ENCODE data around the gene NUP210.
"Not testable (repeated sequence)": the region's sequence is repeated elsewhere in the genome, so short reads cannot be mapped to it uniquely, and the experiment has no call there.

NUP210 gene

DNA sequence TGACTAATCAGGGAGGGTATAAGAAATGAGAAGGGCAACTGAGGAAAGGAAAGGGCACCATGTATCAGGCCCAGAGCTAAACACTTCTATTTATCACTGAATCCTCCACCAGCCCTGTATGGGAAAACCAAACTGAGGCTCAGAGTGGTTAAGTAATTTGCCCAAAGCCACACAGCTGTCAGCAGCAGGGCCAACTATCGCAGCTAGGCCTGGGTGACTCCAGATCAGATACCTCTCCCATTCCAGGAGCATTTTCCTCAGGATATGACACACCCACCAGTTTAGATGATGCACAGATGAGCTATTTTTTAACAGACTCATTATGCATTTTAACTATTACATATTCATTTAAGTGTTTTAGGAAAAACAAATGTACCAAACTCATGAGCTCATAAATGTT is 14.5 kb downstream of the NUP210 start:
- ATAC-seq = no peak

DNA sequence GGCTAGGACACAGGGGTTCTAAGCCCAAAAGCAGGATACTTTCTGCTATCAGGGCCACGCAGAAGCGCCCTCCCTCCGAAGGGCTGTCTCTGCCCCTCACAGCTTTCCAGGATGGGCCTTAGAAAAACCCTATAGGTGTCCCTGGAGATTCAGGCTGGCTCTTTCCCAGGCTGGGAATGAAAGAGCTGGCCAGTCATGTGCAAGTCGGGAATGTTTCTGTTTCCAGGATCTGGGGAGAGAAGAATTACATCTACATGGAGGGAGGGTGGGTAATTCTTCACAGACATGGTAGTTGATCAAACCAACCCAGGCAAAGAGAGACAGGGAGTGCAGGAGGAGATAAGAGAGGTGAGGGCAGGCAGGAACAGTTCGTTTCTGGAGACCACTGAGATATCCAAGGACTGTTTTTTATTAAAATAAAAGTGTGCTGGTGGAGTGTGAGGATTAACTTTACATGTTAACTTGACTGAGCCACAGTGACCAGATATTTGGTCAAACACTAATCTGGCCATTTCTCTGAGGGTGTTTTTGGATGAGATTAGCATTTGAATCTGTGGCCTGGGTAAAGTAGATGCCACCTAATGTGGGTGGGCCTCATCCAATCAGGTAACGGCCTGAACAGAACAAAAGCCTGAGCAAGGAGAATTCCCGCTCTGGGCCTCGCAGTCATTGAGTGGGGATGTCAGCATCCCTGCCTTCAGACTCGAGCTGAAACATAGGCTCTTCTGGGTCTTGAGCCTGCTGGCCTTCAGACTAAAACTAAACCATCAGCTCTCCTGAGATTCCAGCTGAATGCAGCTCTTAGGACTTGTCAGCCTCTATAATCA is 15.3 kb downstream of the NUP210 start:
- ATAC-seq = no peak

DNA sequence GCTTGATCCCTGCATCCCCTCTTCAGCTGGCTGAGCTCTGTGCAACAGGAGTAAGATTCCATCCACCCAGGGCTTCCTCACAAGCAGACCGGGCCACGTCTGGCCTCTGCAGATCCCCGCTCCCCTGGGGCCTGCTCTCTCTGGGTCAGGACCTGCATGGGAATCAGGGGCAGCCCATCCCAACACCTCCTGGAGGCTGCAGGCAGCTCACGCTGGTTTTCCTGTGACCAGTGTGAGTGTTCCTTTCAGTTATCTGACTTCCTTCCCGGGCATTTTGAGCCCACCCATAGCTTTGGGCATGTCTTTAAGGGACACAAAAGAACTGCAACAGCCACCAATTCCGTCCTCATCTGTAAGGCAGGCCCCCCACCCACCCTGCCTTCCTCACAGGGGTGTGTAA is 16.3 kb downstream of the NUP210 start:
- ATAC-seq = no peak

DNA sequence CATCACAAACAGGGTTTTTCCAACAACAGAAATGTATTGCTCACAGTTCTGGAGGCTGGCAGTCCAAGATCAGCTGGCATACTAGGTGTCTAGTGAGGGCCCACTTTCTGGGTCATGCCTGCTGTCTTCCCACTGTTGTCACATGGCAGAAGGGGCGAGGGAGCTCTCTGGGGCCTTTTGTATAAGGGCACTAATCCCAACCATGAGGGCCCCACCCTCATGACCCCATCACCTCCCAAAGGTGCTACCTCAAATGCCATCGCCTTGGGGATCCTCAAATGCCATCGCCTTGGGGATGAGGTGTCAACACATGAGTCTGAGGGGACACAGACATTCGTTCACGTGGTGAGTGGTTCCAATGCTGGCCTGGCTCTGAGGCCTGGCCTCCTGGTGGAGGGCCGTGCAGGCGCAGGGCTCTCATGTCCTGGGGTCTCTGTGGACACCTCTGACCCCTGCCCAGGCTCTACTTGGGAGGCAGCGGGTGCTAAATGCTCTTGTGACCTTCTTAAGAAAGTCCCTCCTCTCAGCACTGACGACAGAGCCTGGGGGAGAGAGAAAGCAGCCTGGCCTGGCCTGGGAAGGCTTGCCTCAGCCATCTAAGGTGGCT is 16.8 kb downstream of the NUP210 start:
- ATAC-seq = no peak

DNA sequence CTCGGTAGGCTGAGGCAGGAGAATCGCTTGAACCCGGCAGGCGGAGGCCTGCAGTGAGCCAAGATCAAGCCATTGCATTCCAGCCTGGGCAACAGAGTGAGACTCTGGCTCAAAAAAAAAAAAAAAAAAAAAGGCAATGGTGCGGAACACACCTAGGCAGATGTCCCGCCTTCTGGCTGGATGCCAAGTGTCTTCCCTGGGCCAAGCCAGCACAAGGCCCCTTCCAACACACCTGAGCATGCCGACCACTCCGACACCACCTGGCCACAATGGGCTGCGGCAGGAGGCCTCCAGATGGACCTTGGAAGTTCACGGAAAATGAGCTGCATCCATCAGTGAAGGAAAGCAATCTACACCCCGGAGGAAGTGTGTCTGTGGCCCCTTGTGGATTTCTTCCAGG is 19.0 kb downstream of the NUP210 start:
- ATAC-seq = no peak

DNA sequence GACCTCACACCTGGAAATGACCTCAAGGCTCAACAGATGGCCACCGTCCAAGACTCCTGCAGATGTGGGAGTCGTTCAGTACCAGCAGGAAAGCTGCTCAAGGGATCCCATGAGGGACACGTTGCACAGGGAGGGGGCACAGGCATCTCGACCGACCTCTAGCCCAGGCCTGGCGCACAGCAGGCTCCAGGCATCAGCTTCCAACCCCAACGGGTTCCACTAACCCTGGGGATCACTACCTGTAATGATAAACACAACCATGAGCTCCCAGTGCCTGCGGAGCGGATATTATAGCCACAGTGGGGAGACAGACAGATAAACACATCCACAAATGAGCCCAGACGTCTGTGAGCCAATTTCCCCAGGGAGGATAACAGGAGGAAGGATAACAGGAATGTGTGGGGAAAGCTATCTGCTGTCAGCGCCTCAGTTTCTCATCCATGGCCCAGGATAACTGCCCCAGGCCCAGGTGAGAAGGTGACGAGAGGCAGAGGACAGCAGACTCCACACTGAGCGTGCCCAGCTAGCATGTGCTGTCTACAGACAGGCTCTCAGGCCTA is 19.9 kb downstream of the NUP210 start:
- ATAC-seq = no peak

DNA sequence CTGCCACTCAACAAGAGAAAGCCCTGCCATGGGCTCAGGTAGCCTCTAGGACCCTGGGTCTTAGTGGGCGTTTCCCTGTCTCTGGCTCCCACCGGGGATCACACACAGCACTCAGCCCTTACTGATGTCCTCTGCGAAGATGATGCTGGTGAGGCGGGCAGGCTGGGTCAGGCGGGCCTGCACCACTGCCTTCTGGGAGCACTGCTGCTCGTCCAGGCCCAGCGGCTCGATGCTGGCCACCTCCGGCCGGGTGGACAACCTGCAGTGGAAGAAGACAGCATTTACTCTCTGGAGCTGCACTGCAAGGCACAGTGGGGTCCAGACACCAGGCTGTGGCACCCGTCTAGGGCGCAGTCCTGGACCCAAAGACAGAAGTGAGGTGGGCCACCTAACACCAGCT is 20.5 kb downstream of the NUP210 start:
- ATAC-seq = no peak

DNA sequence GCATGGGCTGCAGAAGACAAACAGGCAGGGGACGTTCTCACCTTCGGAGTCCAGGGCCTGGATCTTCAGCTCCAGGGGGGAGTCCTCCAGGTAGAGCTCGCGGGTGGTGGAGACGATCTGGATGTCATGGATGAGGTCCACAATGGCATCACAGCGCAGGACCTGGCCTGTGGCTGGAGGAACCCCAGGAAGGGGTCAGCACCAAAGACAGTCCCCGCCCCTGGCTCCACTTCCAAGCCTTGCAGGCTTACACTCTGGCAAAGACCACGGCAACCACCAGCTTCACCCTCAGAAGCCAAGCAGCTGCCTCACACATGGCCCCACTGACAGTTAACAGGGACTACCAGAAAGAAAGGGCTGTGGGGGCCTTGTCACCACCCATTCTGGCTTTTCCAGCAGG is 22.8 kb downstream of the NUP210 start:
- no peak for ATAC-seq

DNA sequence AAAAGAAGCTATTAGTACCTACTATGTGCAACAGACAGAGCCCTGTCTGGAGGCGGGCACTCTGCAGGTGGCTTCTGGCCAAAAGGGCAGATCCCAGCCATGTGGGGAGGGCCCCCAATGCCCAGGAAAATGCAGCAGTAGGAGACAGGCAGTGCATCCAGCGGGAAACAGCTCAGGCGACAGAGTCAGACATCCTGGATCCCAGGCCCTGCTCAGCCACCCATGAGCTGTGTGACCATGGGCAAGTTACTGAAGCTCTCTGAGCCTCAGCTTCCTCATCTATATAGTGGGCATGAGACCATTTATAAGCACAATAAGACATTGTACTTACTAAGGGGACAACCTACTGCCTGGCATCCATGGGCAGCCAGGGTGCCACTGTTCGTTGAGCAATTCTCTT is 25.8 kb downstream of the NUP210 start:
- ATAC-seq = no peak

DNA sequence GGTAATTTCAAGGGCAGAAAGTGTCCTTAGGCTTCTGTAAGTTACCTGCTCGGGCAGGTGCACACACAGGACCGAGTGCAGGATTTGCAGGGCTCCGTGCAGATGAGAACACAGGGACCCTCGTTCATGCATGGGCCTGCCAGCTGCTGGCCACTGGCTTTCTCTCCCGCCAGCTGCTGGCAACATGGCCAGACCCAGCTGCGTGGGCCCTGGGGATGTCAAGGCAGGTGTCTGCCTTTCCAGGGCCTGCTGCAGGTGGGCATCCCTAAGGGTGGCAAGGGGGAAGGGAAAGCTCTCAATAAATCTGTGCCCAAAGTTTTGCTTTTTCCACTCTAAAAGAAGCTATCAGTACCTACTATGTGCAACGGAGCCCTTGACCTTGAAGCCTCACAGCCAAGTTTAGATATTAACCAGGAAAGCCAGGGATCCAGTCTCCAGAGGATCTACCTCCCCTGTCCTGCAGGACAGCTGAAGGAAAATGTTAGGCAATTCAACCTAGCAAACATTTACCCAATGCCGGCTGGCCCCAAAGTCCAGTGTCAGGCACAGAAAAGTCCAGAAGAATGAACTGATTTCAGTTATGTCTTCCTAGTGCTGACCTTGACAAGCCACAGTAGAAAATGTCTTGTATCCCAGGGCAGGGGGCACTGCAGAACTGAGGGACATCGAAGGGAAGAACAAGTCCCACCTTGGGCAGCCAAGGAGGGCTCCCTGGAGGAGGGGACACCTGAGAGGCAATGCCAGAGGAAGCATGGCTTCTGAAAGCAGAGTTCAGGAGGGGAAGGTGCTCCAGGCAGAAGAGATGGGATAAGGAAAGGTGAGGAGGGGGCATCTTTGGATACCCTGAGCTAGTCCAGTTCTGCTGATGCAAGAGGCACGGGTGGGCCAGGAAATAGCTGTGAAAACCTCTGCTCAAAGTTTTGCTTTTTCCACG is 26.4 kb downstream of the NUP210 start:
- ATAC-seq = no peak

DNA sequence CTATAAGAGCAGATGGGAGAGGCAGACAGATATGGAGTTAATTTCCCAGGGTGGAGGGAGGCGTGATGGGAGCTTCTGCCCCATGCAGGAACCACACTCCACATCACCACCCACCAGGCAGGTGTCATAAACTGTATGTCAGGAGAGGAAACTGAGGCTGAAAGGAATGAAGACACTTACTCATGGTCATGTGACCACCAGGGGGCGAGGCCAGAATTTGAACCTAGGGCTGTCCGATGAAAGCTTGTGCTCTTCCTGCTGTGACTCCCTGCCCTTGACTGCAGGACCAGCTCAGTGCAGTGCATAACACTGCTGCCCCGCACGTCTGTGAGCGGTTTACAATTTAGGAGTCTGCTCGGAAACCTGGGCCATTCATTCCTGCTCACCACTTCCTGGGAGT is 28.8 kb downstream of the NUP210 start:
- no peak for ATAC-seq

DNA sequence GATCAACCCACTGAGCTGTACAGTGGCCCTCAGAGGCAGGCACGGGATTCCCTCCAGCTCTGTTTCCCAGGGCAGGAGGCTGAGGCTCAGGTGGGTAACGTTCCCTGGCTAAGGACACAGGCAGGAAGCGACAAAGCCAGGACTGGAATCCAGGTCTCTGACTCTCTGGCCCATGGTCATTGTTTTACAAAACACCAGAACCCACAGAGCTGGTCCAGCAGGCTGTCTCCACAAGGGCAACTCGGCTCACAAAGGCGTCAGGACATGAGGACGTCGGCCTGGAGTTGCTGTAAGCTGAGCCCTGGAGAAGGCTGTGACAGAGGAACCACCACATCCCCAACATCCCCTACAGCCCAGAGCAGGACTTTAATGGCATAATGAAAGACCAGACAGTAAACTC is 30.7 kb downstream of the NUP210 start:
- ATAC-seq = no peak

DNA sequence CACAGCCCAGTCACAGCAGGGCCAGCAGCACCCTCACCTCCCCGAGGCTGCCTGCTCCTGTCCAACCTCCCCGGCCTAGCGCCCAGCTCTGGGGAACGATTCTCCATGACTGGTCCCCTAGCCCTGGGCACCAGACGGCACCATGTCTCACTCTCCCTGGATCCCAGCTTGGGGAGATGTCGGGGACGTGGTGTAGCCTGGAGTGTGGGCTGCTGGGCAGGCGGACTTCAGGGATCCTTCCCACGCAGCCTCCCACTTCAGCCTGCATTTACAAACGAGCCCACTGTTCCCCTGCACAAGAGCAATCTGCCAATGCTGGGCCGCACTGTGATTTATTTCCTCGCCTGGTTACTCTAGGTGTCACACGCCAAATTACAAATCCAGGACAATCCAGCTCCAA is 31.3 kb downstream of the NUP210 start:
- no peak for ATAC-seq

DNA sequence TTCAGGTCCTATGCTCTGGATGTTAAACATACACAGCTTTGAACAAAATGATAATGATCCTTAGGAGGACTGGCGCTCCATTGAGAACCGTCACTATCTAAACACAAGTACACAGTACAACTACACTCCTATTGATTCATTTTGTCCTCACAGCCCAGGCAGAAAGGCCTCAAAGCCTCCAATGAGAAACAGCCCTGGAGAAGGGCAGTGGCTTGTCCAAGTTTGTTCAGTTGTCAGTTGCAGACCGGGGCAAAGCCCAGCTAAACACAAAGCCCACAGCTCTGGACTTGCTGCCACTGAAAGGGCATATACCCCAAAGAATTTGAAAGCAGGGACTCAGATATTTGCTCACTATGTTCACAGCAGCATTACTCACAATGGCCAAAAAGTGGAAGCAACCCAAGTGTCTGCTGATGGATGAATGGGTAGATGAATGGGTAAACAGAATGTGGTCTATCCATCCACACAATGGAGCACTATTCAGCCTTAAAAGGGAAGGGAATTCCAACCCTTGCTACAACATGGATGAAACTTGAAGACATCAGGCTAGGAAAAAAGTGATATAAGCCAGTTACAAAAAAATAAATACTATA is 34.7 kb downstream of the NUP210 start:
- ATAC-seq = no peak

DNA sequence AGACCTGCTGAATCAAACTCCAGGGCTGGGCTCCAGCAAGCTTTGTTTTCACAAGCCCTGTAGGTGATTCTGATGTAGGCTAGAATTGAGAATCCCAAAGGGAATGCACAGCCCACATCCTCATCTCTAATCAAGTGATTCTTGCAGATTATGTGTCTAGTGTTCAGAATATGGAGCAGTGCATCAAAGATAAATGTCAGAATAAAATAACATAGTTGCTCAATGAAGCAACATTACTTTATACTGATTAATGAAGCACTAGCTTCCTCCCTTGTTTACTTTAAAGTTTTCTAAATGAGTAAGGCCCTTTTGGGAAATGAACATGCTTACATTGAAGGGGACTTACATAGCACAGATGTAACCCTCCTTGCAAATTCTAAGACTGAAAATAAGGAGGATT is 39.2 kb downstream of the NUP210 start:
- no peak for ATAC-seq

DNA sequence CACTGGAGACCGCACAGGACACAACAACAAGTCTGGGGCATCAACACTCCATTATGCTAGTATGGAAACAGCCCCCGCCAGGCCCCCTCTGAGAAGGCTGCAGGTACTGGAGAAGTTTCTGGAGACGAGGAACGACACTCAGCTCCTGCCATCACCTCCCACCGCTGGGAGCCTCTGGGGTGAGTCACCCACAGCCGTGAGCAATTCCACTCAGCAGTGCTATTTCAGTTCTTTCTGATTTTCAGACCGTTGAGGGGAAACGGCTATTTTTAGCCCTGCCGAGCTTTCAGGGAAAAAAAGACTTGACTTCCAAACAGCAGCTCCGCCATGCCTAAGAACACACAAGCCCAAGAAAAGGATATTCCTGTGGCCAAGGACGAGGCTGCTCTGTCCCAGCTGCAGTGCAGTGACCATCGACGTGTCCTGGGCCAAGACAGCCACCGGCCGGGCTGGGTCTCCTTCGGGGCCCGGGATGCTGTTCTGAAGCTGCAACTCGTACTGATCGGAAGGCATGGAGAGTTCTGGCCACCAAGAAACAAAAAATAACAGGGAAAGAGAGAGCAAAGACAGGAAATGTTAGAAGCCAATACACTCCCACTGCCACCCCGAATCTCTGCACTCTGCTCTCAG is 40.8 kb downstream of the NUP210 start:
- ATAC-seq = no peak

DNA sequence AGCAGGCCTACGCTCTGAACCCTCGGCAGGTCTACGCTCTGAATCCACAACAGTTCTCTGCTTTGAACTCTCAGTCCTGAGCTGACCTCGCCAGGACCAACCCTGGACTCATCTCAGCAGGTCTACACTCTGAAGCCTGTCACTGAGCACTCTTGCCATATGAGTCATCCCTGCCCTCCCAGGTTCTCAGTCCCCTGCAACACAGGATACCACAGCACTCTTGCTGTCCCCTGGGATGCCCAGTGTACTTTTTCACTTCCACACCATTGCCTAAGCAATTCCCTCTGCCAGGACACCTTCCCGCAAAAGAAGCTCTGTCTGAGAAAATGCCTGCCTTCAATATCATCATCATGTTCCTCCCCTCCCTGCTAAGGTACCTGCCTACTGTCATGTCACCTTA is 42.0 kb downstream of the NUP210 start:
- no peak for ATAC-seq

DNA sequence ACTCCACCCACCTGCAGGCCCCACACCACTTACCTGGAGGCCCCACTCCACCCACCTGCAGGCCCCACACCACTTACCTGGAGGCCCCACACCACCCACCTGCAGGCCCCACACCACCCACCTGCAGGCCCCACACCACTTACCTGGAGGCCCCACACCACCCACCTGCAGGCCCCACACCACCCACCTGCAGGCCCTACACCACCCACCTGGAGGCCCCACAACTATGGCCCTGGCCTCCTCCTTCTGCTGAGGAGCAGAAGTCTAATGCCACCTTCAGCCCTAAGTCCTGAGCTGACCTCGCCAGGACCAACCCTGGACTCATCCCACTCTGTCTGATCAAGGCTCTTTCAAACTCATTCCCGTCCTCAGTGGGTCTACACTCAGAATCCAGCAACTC is 42.4 kb downstream of the NUP210 start:
- ATAC-seq = not testable (repeated sequence)

DNA sequence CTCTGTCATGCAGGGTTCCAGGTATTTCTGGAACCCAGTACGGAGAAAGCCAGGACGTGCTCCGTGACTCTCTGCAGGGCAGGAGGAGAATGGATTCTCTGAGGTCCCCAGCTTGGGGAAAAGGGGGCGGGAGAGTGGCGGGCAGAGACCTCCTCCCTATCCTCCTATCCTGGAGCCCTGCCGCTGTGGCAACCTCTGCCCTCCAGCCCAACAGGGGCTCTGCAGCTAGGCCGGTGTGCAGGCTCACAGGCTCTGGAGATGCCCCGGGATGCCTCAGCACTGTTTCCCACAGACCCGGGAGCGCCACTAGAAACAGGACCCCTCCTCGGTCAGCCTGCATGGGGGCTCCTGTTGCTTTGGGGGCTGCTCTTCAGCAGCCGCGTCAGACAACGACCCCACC is 43.1 kb downstream of the NUP210 start:
- no peak for ATAC-seq

DNA sequence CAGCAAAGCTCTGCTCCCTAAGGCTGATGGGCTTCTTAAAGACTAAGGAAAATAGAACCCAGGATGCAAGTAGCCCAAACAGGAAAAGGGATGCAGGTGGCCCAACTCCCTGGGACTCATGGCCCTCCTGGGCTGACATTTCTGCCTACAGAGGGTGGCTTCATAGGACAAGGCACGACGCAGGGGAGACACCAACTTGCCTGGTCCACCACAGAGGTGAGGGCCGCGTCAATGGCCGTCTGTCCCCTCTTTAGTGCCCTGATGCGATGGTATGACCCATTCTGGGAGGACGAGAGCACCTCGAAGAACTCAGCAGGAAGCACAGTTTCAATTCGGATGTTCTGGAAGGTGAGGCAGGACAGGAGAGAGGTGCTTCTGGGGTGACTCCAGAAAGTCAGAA is 44.0 kb downstream of the NUP210 start:
- no peak for ATAC-seq

DNA sequence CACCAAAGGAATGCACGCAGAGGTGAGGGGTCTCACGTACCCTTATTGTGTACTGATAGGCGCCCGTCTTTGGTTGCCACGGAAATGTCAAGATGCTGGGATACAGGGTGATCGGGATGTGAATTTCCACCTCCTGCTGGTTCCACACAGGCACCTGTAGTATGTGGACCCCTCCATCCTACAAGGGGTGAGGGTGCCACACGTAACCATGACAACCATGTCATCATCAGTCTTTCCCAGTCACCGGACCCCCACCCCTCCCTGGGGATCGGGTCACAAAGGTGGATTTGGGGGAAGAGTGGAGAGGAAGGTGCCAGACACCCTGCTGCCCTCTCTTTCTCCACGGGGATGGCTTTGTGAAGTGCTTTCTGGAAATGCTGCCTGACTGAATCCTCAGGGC is 44.7 kb downstream of the NUP210 start:
- no peak for ATAC-seq

DNA sequence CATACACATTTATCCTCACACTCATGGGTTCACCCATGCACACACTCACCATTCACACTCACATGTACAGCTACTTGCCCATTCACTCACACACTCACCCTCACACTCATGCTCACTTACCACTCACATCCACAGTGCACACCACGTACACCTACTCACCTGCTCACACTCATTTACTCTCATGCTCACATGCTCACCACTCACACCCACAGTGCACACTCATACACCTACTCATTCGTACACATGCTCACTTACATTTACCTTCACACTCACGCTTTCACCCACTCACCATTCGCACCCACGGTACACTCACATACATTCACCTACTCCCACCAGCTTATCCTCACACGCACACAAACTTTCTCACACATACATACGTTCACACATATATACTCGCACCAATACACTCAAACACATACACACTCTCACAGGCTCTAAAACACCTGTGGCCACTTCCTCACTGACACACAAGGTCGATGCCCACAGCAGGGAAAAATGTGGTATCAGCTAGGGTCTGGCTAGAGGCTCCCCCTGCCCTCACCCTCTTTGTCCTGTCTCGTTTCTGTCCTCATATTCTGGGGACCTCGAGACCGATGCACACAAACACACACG is 46.0 kb downstream of the NUP210 start:
- ATAC-seq = no peak
